Measurements from ENCODE around the gene TTC24. TPM values are rescaled to one million over a fixed set of nuclear protein-coding genes. Genes with fewer than 3 reads are reported as not detected.

The TTC24 gene
- total RNA-seq, 3 donors from 2014 or later = 0.25 to 0.43 (median 0.34) TPM

GRCh38 chr1:156592910-156593660 is 13.6 kb downstream of the TTC24 start:
- H3K4me3 ChIP-seq = no peak overlapping the region
- peak in 1 of 3 donors; percentile 16 for DNase-seq
- TF ChIP-seq, protein P1, sequence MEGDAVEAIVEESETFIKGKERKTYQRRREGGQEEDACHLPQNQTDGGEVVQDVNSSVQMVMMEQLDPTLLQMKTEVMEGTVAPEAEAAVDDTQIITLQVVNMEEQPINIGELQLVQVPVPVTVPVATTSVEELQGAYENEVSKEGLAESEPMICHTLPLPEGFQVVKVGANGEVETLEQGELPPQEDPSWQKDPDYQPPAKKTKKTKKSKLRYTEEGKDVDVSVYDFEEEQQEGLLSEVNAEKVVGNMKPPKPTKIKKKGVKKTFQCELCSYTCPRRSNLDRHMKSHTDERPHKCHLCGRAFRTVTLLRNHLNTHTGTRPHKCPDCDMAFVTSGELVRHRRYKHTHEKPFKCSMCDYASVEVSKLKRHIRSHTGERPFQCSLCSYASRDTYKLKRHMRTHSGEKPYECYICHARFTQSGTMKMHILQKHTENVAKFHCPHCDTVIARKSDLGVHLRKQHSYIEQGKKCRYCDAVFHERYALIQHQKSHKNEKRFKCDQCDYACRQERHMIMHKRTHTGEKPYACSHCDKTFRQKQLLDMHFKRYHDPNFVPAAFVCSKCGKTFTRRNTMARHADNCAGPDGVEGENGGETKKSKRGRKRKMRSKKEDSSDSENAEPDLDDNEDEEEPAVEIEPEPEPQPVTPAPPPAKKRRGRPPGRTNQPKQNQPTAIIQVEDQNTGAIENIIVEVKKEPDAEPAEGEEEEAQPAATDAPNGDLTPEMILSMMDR (IDR thresholded peaks at IDR 0.05) = no peak
- no peak for ATAC-seq
- intact Hi-C loops (cut with DNase I, micrococcal nuclease) = no loop called here
- no peaks in the 10 kb centered on the region for H3K9me3 ChIP-seq
- no peaks in the 10 kb centered on the region for H3K36me3 ChIP-seq (ENCODE audit: low read depth)
- peaks cover 11% of the 10 kb centered on the region for H3K4me1 ChIP-seq (ENCODE audit: low read depth)

DNA sequence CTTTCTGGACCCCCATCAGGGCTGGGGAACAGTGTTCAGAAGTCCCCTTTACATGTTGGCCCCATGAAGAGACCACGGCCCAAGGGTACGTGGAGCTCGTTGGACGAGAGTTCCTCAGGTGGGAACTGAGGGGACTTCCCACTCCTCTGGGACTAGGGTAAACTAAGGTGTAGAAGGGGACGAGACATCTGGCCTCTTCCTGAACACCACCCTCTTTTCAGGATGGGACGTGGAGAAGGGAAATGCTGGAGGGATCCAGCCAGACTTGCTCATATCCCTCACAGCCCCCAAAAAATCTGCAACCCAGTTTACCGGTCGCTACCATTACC is 14.1 kb downstream of the TTC24 start:
- ATAC-seq (no peak), DNase-seq (peak in 1 of 3 donors; percentile 21)
- peaks cover 11% of the 10 kb centered on the region for H3K4me1 ChIP-seq (ENCODE audit: low read depth)
- intact Hi-C loops (cut with DNase I, micrococcal nuclease) = no loop called here
- TF ChIP-seq, protein P1 (IDR thresholded peaks at IDR 0.05) = no peak
- no peak overlapping the region for H3K4me3 ChIP-seq
- no peaks in the 10 kb centered on the region for H3K9me3 ChIP-seq
- H3K36me3 ChIP-seq (ENCODE audit: low read depth) = no peaks in the 10 kb centered on the region

- Histone ChIP-seq H3K36me3 (ENCODE audit: low read depth) (no peaks in the 10 kb centered on the region), H3K9me3 (no peaks in the 10 kb centered on the region), H3K4me1 (ENCODE audit: low read depth) (peaks cover 11% of the 10 kb centered on the region), H3K4me3 (no peak overlapping the region)
- intact Hi-C loops (cut with DNase I, micrococcal nuclease) = no loop called here
- ATAC-seq (no peak), DNase-seq (no peak)
- TF ChIP-seq, protein P1 (IDR thresholded peaks at IDR 0.05) = no peak
These were observed 14.7 kb downstream of the TTC24 start for GRCh38 chr1:156594190-156594589.

- peaks cover 11% of the 10 kb centered on the region for H3K4me1 ChIP-seq (ENCODE audit: low read depth)
- TF ChIP-seq, protein P1 (IDR thresholded peaks at IDR 0.05) = no peak
- no peak overlapping the region for H3K4me3 ChIP-seq
- H3K36me3 ChIP-seq (ENCODE audit: low read depth) = no peaks in the 10 kb centered on the region
- no peaks in the 10 kb centered on the region for H3K9me3 ChIP-seq
- intact Hi-C loops (cut with DNase I, micrococcal nuclease) = no loop called here
- no peak for DNase-seq
- ATAC-seq = no peak
These were observed 15.5 kb downstream of the TTC24 start for GRCh38 chr1:156595016-156595415.

DNA sequence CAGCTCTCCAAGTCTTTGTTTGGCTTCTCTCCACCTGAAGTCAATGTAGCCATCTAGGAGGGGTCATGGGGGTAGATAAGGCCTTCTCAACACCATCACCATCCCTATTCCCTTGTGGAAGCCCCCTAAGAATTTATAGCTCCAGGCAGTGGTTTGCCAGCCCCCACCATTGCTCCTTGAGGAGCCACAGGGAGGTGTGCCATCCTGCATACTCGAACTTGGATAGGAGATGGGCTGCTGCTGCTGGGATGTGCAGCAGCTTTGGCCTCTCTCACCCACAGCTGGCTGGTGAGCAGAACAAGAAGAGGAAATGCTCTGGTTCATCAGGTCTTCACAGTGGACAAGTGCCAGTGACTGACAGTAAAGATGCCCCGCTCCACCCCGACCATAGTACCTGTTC is 16.9 kb downstream of the TTC24 start:
- TF ChIP-seq, protein P1 (IDR thresholded peaks at IDR 0.05) = no peak
- no peaks in the 10 kb centered on the region for H3K9me3 ChIP-seq
- peaks cover 16% of the 10 kb centered on the region for H3K4me1 ChIP-seq (ENCODE audit: low read depth)
- no peak for ATAC-seq
- no peak for DNase-seq
- no peaks in the 10 kb centered on the region for H3K36me3 ChIP-seq (ENCODE audit: low read depth)
- H3K4me3 ChIP-seq = no peak overlapping the region
- intact Hi-C loops (cut with DNase I, micrococcal nuclease) = no loop called here
